ENCODE results near the gene DPYSL3.

Gene DPYSL3

DNA sequence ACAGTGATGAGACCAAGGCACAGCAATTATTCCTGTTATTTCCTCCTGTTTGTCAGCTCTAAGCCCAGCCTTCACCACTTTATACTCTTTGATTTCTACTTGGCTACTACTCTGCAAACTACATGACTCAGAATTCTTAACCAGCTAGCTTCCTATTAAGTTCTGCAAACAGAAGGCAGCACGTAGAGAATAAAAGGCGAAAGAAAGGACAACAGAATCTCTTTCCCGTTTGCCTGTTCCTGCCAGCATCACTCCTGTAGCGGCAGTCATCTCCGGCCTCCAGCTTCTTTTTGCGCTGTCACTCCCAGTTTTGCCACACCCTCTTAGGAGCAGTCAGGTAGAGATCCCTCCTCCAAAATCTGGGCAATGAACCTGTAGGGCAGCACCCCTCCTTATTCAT is 29.9 kb downstream of the DPYSL3 start:
- peaks cover 48% of the 10 kb centered on the region for H3K4me1 Mint-ChIP-seq
- H3K4me3 Mint-ChIP-seq, result no peak overlapping the region
- no peaks in the 10 kb centered on the region for H3K9me3 Mint-ChIP-seq
- no peak overlapping the region for H3K27ac Mint-ChIP-seq
- no peaks in the 10 kb centered on the region for H3K36me3 Mint-ChIP-seq (ENCODE audit: low read depth)
- no peaks in the 10 kb centered on the region for H3K27me3 Mint-ChIP-seq (ENCODE audit: low read depth)
- TF ChIP-seq, protein P1, sequence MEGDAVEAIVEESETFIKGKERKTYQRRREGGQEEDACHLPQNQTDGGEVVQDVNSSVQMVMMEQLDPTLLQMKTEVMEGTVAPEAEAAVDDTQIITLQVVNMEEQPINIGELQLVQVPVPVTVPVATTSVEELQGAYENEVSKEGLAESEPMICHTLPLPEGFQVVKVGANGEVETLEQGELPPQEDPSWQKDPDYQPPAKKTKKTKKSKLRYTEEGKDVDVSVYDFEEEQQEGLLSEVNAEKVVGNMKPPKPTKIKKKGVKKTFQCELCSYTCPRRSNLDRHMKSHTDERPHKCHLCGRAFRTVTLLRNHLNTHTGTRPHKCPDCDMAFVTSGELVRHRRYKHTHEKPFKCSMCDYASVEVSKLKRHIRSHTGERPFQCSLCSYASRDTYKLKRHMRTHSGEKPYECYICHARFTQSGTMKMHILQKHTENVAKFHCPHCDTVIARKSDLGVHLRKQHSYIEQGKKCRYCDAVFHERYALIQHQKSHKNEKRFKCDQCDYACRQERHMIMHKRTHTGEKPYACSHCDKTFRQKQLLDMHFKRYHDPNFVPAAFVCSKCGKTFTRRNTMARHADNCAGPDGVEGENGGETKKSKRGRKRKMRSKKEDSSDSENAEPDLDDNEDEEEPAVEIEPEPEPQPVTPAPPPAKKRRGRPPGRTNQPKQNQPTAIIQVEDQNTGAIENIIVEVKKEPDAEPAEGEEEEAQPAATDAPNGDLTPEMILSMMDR (IDR thresholded peaks at IDR 0.05; ENCODE audit: unreplicated experiment in 3 of 3), result no peak

DNA sequence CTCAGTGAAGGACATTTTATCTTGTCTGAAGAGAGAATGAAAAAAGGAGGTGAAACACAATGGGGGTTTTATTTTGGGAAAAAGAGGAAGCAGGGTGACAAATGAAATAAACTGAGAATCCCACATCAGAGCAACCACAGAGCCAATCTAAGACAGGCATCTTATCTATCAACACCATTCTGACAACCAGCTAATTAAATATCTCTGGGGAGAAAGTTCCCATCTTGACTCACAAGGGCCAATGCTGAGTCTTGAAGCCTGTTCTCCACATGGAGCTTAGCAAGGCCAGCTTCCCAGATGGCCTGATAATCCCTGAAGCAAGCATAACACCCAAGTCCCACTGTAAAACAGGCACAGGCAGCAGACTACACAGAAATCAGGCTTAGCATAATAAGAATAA is 30.4 kb downstream of the DPYSL3 start:
- TF ChIP-seq, protein P1 (IDR thresholded peaks at IDR 0.05; ENCODE audit: unreplicated experiment in 3 of 3), result no peak
- Mint-ChIP-seq H3K27ac (peak overlapping the region in 1 of 3 experiments; percentile 52), H3K4me3 (no peak overlapping the region), H3K4me1 (peaks cover 43% of the 10 kb centered on the region), H3K36me3 (ENCODE audit: low read depth) (no peaks in the 10 kb centered on the region), H3K27me3 (ENCODE audit: low read depth) (no peaks in the 10 kb centered on the region), H3K9me3 (no peaks in the 10 kb centered on the region)

DNA sequence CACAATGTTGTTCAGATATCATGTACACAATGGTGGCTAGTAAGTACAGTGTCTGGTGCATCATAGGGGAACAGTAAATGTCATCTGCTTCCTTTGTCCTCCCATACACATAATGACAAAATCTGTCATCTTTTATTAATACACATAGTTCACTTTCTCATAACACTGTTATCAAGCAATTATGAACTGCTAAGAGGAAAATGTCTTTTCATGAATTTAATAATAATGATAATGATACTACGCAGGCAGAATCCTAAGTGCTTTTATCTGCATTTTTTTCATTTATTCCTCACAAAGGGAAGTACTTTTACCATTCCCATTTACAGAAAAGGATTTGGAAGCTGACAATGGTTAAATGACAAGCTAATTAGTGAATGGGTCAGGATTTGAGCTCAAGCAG is 35.7 kb downstream of the DPYSL3 start:
- TF ChIP-seq, protein P1 (IDR thresholded peaks at IDR 0.05; ENCODE audit: unreplicated experiment in 3 of 3), result no peak
- no peak overlapping the region for H3K4me3 Mint-ChIP-seq
- no peaks in the 10 kb centered on the region for H3K9me3 Mint-ChIP-seq
- H3K36me3 Mint-ChIP-seq (ENCODE audit: low read depth), result no peaks in the 10 kb centered on the region
- no peak overlapping the region for H3K27ac Mint-ChIP-seq
- H3K4me1 Mint-ChIP-seq, result peaks cover 29% of the 10 kb centered on the region
- H3K27me3 Mint-ChIP-seq (ENCODE audit: low read depth), result no peaks in the 10 kb centered on the region

DNA sequence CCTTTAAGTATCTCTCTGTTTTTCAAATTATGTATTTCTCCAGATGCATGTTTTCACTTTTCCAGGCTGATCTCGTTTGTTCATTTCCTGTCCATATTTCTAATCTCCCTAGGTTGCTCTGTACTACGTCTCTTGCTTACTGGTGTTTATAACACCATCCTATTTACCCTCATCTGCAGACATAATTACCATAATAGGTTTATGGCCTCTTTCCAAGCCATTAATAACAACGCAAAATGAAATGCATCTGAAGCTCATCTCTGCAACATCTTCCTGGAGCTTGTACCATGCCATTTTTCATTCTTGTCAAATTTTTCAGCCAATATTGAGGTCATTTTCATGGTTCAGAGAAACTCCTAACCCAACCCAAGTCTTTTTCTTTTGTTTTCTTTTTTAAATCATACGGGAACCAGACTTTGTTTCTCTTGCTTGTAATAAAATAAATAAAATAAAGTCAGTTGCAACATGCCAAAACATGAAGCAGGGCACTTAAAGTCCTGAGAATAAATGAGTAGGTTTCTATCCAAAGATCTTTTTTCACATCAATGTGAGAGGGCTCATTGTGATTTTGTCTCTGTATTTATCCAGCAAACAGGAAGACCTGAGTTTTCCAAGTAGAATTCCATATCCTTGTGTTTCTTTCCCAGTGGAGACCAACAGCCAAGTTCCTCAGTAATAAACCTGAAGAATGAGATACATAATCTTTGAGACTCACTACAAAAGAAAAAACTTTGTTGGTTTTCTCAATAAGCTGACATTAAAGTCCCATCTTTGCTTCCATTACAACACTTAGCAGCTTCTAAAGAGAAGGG is 37.0 kb downstream of the DPYSL3 start:
- Mint-ChIP-seq H3K27me3 (ENCODE audit: low read depth) (no peaks in the 10 kb centered on the region), H3K27ac (peak overlapping the region; percentile 9 to 81 (median 75)), H3K9me3 (no peaks in the 10 kb centered on the region), H3K4me3 (no peak overlapping the region), H3K36me3 (ENCODE audit: low read depth) (no peaks in the 10 kb centered on the region), H3K4me1 (peaks cover 18% of the 10 kb centered on the region)
- TF ChIP-seq, protein P1 (IDR thresholded peaks at IDR 0.05; ENCODE audit: unreplicated experiment in 3 of 3), result no peak

DNA sequence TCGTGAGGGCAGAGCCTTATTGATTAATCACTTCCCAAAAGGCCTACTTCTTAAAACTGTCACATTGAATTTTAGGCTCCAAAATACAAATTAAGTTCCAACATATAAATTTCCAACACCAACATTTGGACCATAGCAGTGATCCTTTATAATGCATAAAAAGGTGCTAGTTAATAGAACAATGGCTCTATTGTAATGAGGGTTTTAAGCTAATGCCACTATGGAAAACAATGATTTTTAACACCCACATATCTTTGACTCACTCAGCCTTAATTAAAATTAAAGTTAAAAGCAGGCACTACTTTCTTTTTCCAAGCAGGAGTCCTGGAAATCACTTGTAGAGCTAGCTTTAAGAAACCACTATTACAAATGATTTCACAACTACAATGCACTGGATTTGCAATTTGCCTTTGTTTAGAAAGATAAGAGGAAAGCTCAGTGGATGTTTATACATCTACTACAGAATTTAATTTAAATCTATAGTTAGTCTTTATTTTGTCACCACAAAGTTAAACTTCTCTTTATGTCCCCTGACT is 41.8 kb downstream of the DPYSL3 start:
- peaks cover 5% of the 10 kb centered on the region for H3K27me3 Mint-ChIP-seq (ENCODE audit: low read depth)
- TF ChIP-seq, protein P1 (IDR thresholded peaks at IDR 0.05; ENCODE audit: unreplicated experiment in 3 of 3), result no peak
- H3K4me1 Mint-ChIP-seq, result peaks cover 29% of the 10 kb centered on the region

More for the DNA sequence above, 41.8 kb downstream of the DPYSL3 start:
- Mint-ChIP-seq H3K4me3 (no peak overlapping the region), H3K36me3 (ENCODE audit: low read depth) (no peaks in the 10 kb centered on the region), H3K27ac (no peak overlapping the region), H3K9me3 (no peaks in the 10 kb centered on the region)
